Iris pigment epithelial cell (primary cell): ENCODE data around the gene KIF14.
A peak's percentile ranks its signal among the peaks of the same experiment; 100 is the strongest.
"Not testable (repeated sequence)": the region's sequence is repeated elsewhere in the genome, so short reads cannot be mapped to it uniquely, and the experiment has no call there.

Experiments
- DNase-seq: peaks from one replicate; pipeline ENCODE4 v3.0.0-alpha.2; 2011; ENCODE audit warnings: low read depth

KIF14 gene

GRCh38 chr1:200538179-200538578 is 82.4 kb downstream of the KIF14 start:
- DNase-seq: no peak

GRCh38 chr1:200535605-200536004 is 84.9 kb downstream of the KIF14 start:
- DNase-seq: peak; percentile 29

GRCh38 chr1:200530623-200531261 is 89.8 kb downstream of the KIF14 start:
- no peak for DNase-seq

- no peak for DNase-seq
Measured at GRCh38 chr1:200528858-200529606, 91.5 kb downstream of the KIF14 start.

GRCh38 chr1:200527670-200528069 is 92.9 kb downstream of the KIF14 start:
- DNase-seq: no peak

GRCh38 chr1:200526709-200527612 is 93.6 kb downstream of the KIF14 start:
- peak; percentile 12 for DNase-seq

GRCh38 chr1:200525090-200525987 is 95.2 kb downstream of the KIF14 start:
- DNase-seq: no peak

- DNase-seq: not testable (repeated sequence)
Measured at GRCh38 chr1:200524551-200524950, 96.0 kb downstream of the KIF14 start.

GRCh38 chr1:200524092-200524491 is 96.5 kb downstream of the KIF14 start:
- no peak for DNase-seq

GRCh38 chr1:200520735-200521134 is 99.8 kb downstream of the KIF14 start:
- DNase-seq: no peak

- DNase-seq: peak; percentile 7
Measured at GRCh38 chr1:200518524-200518923, 102.0 kb downstream of the KIF14 start.

GRCh38 chr1:200512191-200512590 is 108.4 kb downstream of the KIF14 start:
- peak; percentile 85 for DNase-seq

GRCh38 chr1:200510228-200510623 is 110.3 kb downstream of the KIF14 start:
- DNase-seq: peak; percentile 80

- DNase-seq: no peak
Measured at GRCh38 chr1:200506471-200506870, 114.1 kb downstream of the KIF14 start.

- no peak for DNase-seq
Measured at GRCh38 chr1:200505257-200505656, 115.3 kb downstream of the KIF14 start.
